ENCODE results near the gene ARMC9. TPM values are rescaled to one million over a fixed set of nuclear protein-coding genes. Genes with fewer than 3 reads are reported as not detected.
A peak's percentile ranks its signal among the peaks of the same experiment; 100 is the strongest.

Gene ARMC9
- total RNA-seq, 1 experiment from 2014 or later: 14.9 TPM

- POLR2A ChIA-PET (ENCODE audit: low non-redundant PET): no interaction called here
- BruUV-seq (replicated peaks): no TSS peak
- intact Hi-C loops (cut with micrococcal nuclease; ENCODE audit: unreplicated experiment): no loop called here
- no peak for DNase-seq (ENCODE audit: low spot score)
- CTCF ChIA-PET: interaction anchor here (0.6 to 0.7 kb wide), 2 partner anchors 8 to 12 kb away, joined by 3 read pairs; no protein-coding TSS in a partner anchor
- Histone ChIP-seq H3K27ac (ENCODE audit: low read depth, low read length, poor library complexity, severe bottlenecking) (no peak overlapping the region), H3K4me1 (ENCODE audit: insufficient read depth, low read length, poor library complexity, severe bottlenecking) (no peaks in the 10 kb centered on the region), H3K9me3 (ENCODE audit: low read depth, low read length, poor library complexity, severe bottlenecking) (no peaks in the 10 kb centered on the region), H3K4me3 (ENCODE audit: low read depth, low read length, poor library complexity, severe bottlenecking) (no peak overlapping the region), H3K36me3 (ENCODE audit: insufficient read depth, low read length, poor library complexity, severe bottlenecking) (no peaks in the 10 kb centered on the region), H3K27me3 (replicated peaks; ENCODE audit: insufficient read depth, low read depth, low read length, poor library complexity) (no peaks in the 10 kb centered on the region)
- TF ChIP-seq CTCF (conservative IDR thresholded peaks at IDR 0.05; ENCODE audit: low read depth, low read length): no peak
- TF ChIP-seq EZH2 (IDR thresholded peaks at IDR 0.05; ENCODE audit: borderline replicate concordance, low read depth, low read length, poor library complexity, severe bottlenecking): no peak
Observed at GRCh38 chr2:231244382-231245248, 46.2 kb downstream of the ARMC9 start.

GRCh38 chr2:231245249-231246094 is 47.0 kb downstream of the ARMC9 start:
- ChIA-PET CTCF (interaction anchor here (0.7 kb wide), 1 partner anchor 11 kb away, joined by 3 read pairs; no protein-coding TSS in a partner anchor), POLR2A (ENCODE audit: low non-redundant PET) (no interaction called here)
- no peaks in the 10 kb centered on the region for H3K36me3 ChIP-seq (ENCODE audit: insufficient read depth, low read length, poor library complexity, severe bottlenecking)
- BruUV-seq (replicated peaks): no TSS peak
- intact Hi-C loops (cut with micrococcal nuclease; ENCODE audit: unreplicated experiment): no loop called here
- no peaks in the 10 kb centered on the region for H3K27me3 ChIP-seq (replicated peaks; ENCODE audit: insufficient read depth, low read depth, low read length, poor library complexity)
- H3K9me3 ChIP-seq (ENCODE audit: low read depth, low read length, poor library complexity, severe bottlenecking): no peaks in the 10 kb centered on the region
- H3K4me3 ChIP-seq (ENCODE audit: low read depth, low read length, poor library complexity, severe bottlenecking): no peak overlapping the region
- no peak for TF ChIP-seq EZH2 (IDR thresholded peaks at IDR 0.05; ENCODE audit: borderline replicate concordance, low read depth, low read length, poor library complexity, severe bottlenecking)
- peak; percentile 40 for TF ChIP-seq CTCF (conservative IDR thresholded peaks at IDR 0.05; ENCODE audit: low read depth, low read length)
- DNase-seq (ENCODE audit: low spot score): no peak
- H3K27ac ChIP-seq (ENCODE audit: low read depth, low read length, poor library complexity, severe bottlenecking): no peak overlapping the region
- no peaks in the 10 kb centered on the region for H3K4me1 ChIP-seq (ENCODE audit: insufficient read depth, low read length, poor library complexity, severe bottlenecking)

DNA sequence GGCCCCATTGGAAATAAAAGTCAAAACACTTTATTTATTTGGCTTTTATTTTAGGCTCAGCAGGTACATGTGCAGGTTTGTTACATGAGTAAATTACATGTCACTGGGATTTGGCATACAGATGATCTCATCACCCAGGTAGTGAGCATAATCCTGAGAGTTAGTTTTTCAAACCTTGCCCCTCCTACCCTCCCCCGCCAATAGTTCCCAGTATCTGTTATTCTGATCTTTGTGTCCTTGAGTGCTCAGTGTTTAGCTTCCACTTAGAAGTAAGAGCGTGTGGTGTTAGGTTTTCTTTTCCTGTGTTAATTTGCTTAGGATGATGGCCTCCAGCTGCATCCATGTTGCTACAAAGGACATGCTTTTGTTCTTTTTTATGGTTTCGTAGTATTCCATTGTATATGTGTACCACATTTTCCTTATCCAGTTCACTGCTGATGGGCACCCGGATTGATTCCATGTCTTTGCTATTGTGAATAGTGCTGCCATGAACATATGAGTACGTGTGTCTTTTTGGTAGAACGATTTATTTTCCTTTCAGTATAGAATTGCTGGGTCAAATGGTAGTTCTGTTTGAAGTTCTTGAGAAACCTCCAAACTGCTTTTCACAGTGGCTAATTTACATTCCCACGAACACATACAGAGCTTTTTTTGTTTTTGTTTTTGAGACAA is 47.9 kb downstream of the ARMC9 start:
- no peaks in the 10 kb centered on the region for H3K4me1 ChIP-seq (ENCODE audit: insufficient read depth, low read length, poor library complexity, severe bottlenecking)
- BruUV-seq (replicated peaks): no TSS peak
- H3K36me3 ChIP-seq (ENCODE audit: insufficient read depth, low read length, poor library complexity, severe bottlenecking): no peaks in the 10 kb centered on the region
- TF ChIP-seq CTCF (conservative IDR thresholded peaks at IDR 0.05; ENCODE audit: low read depth, low read length) (no peak), EZH2 (IDR thresholded peaks at IDR 0.05; ENCODE audit: borderline replicate concordance, low read depth, low read length, poor library complexity, severe bottlenecking) (no peak)
- H3K4me3 ChIP-seq (ENCODE audit: low read depth, low read length, poor library complexity, severe bottlenecking): no peak overlapping the region
- H3K9me3 ChIP-seq (ENCODE audit: low read depth, low read length, poor library complexity, severe bottlenecking): no peaks in the 10 kb centered on the region
- ChIA-PET CTCF (no interaction called here), POLR2A (ENCODE audit: low non-redundant PET) (no interaction called here)
- no peaks in the 10 kb centered on the region for H3K27me3 ChIP-seq (replicated peaks; ENCODE audit: insufficient read depth, low read depth, low read length, poor library complexity)
- no peak for DNase-seq (ENCODE audit: low spot score)
- no peak overlapping the region for H3K27ac ChIP-seq (ENCODE audit: low read depth, low read length, poor library complexity, severe bottlenecking)
- intact Hi-C loops (cut with micrococcal nuclease; ENCODE audit: unreplicated experiment): no loop called here
